SK-N-SH (cell line): ENCODE data around the gene STX1A. TPM values are rescaled to one million over a fixed set of nuclear protein-coding genes. Genes with fewer than 3 reads are reported as not detected.

ENCODE experiments used
- CTCF ChIA-PET: fragments of 300-600, 350-600 bp; formaldehyde crosslinking; extraction: SDS; loops from one replicate; lab custom pipeline; 2021; lab: Yijun Ruan, JAX
- POLR2A ChIA-PET: fragments of 350-600 bp; sonication (Branson Sonifier 250); formaldehyde crosslinking; extraction: SDS; loops from one replicate; lab custom pipeline; 2020; ENCODE audit warnings: antibody characterized with exemption, inconsistent platforms; lab: Yijun Ruan, JAX
- DNase-seq: peaks from one replicate; pipeline ENCODE4 v3.0.0; 2012
- H2AFZ ChIP-seq: fragments of 200-600 bp; sonication (generic); 2 replicates; pipeline ENCODE4 v1.8.1; 2016; ENCODE audit warnings: antibody characterized with exemption, mild to moderate bottlenecking, low read depth
- H3F3A ChIP-seq: fragments of 200-600 bp; sonication (generic); replicated peaks from 2 replicates; pipeline ENCODE3; 2016; ENCODE audit warnings: antibody characterized with exemption, mild to moderate bottlenecking; ENCODE audit not compliant: insufficient read depth
- H3K27ac ChIP-seq, 2 experiments: fragments of 200-500 bp in 1 of 2; fragments of 200-600 bp in 1 of 2; sonication (Bioruptor generic) in 1 of 2; sonication (generic), shearing (Covaris generic) in 1 of 2; 2 replicates each; pipeline versions ENCODE4 v1.5.1 to v1.6.1; 2014 to 2016; ENCODE audit warnings: low read depth in 2 of 2, inconsistent platforms in 1 of 2, low read length in 1 of 2, mild to moderate bottlenecking in 1 of 2, mixed read lengths in 1 of 2
- H3K27me3 ChIP-seq: fragments of 200-600 bp; sonication (generic), shearing (Covaris generic); 2 replicates; pipeline ENCODE4 v1.6.1; 2016; ENCODE audit warnings: mixed run types; ENCODE audit not compliant: insufficient read depth
- H3K36me3 ChIP-seq, 2 experiments: fragments of 200-500 bp in 1 of 2; fragments of 200-600 bp in 1 of 2; sonication (Bioruptor generic) in 1 of 2; sonication (generic) in 1 of 2; replicated peaks in 1 of 2; 2 replicates each; pipeline versions ENCODE3 to v1.5.1; 2014 to 2016; ENCODE audit warnings: low read length in 1 of 2, mild to moderate bottlenecking in 1 of 2; ENCODE audit not compliant: insufficient read depth in 2 of 2, control insufficient read depth in 1 of 2
- H3K4me1 ChIP-seq, 2 experiments: fragments of 200-500 bp in 1 of 2; fragments of 200-600 bp in 1 of 2; sonication (Bioruptor generic) in 1 of 2; sonication (generic), shearing (Covaris generic) in 1 of 2; 2 replicates each; pipeline versions ENCODE4 v1.5.1 to v1.6.1; 2014 to 2016; ENCODE audit warnings: low read depth in 1 of 2, low read length in 1 of 2, mixed run types in 1 of 2; ENCODE audit not compliant: insufficient read depth in 2 of 2, control insufficient read depth in 1 of 2
- H3K4me2 ChIP-seq: fragments of 200-600 bp; sonication (generic), shearing (Covaris generic); 2 replicates; pipeline ENCODE4 v1.6.1; 2017; ENCODE audit warnings: mixed run types
- H3K4me3 ChIP-seq, 2 experiments: fragments of 200-500 bp in 1 of 2; fragments of 200-600 bp in 1 of 2; sonication (Bioruptor generic) in 1 of 2; sonication (generic), shearing (Covaris generic) in 1 of 2; 2 replicates each; pipeline versions ENCODE4 v1.5.1 to v1.8.1; 2014 to 2016; ENCODE audit warnings: low read depth in 2 of 2, inconsistent platforms in 1 of 2, low read length in 1 of 2, mild to moderate bottlenecking in 1 of 2, mixed read lengths in 1 of 2, moderate library complexity in 1 of 2
- H3K79me2 ChIP-seq: fragments of 200-600 bp; sonication (generic); 2 replicates; pipeline ENCODE4 v1.8.1; 2017; ENCODE audit warnings: mild to moderate bottlenecking; ENCODE audit not compliant: insufficient read depth
- H3K9ac ChIP-seq: fragments of 200-600 bp; sonication (generic); 2 replicates; pipeline ENCODE4 v1.6.1; 2017; ENCODE audit warnings: mixed run types
- H3K9me2 ChIP-seq: fragments of 200-600 bp; sonication (generic); 2 replicates; pipeline ENCODE4 v1.6.1; 2017; ENCODE audit warnings: mixed run types
- H3K9me3 ChIP-seq: fragments of 200-600 bp; sonication (generic); 2 replicates; pipeline ENCODE4 v1.6.1; 2017; ENCODE audit warnings: mixed run types, mild to moderate bottlenecking, moderate library complexity
- H4K20me1 ChIP-seq: fragments of 200-600 bp; sonication (generic); 2 replicates; pipeline ENCODE4 v1.6.1; 2017; ENCODE audit warnings: mild to moderate bottlenecking, mixed run types; ENCODE audit not compliant: insufficient read depth
- ELF1 ChIP-seq: IDR thresholded peaks from 2 replicates; pipeline ENCODE4 v1.4.0; 2012
- EP300 ChIP-seq, 2 experiments: IDR thresholded peaks; 2 replicates each; pipeline versions ENCODE4 v1.4.0 to v1.6.1; 2012; ENCODE audit warnings: borderline replicate concordance in 1 of 2, low read depth in 1 of 2, low read length in 1 of 2
- EZH2phosphoT487 ChIP-seq: fragments of 200-600 bp; sonication (generic); IDR thresholded peaks from 2 replicates; pipeline ENCODE4 v1.6.1; 2017; ENCODE audit warnings: low read depth, mixed run types, mild to moderate bottlenecking, antibody characterized with exemption, moderate library complexity, borderline replicate concordance
- FOSL2 ChIP-seq: IDR thresholded peaks from 2 replicates; pipeline ENCODE4 v1.4.0; 2012; ENCODE audit warnings: low read depth, mild to moderate bottlenecking, moderate library complexity, borderline replicate concordance
- FOXM1 ChIP-seq: IDR thresholded peaks from 2 replicates; pipeline ENCODE4 v1.4.0; 2012; ENCODE audit warnings: low read depth, mild to moderate bottlenecking
- GABPA ChIP-seq: IDR thresholded peaks from 2 replicates; pipeline ENCODE4 v1.4.0; 2012; ENCODE audit warnings: low read depth, mild to moderate bottlenecking
- JUND ChIP-seq: IDR thresholded peaks from 2 replicates; pipeline ENCODE4 v1.4.0; 2012
- MXI1 ChIP-seq: IDR thresholded peaks from 2 replicates; pipeline ENCODE4 v1.6.1; 2012; ENCODE audit warnings: mild to moderate bottlenecking, low read depth, low read length, improper control_type of control experiment
- RCOR1 ChIP-seq: fragments of 150-350 bp; IDR thresholded peaks from 2 replicates; pipeline ENCODE4 v1.6.1; 2017; ENCODE audit warnings: antibody characterized with exemption, low read length
- RXRA ChIP-seq: IDR thresholded peaks from 2 replicates; pipeline ENCODE4 v1.4.0; 2012; ENCODE audit warnings: low read depth, mild to moderate bottlenecking, borderline replicate concordance
- SMC3 ChIP-seq: IDR thresholded peaks from 2 replicates; pipeline ENCODE4 v1.6.1; 2012; ENCODE audit warnings: low read depth, low read length, improper control_type of control experiment
- TEAD4 ChIP-seq: IDR thresholded peaks from 2 replicates; pipeline ENCODE4 v1.4.0; 2012; ENCODE audit warnings: mild to moderate bottlenecking, borderline replicate concordance; ENCODE audit not compliant: insufficient read depth
- WGBS: methylation state at CpG from one replicate; pipeline ENCODE4 v1.1.6; 2017; ENCODE audit warnings: low lambda C conversion rate; 5-methylcytosine and 5-hydroxymethylcytosine counted together
- polyA plus RNA-seq, 3 experiments: library from polyadenylated mRNA; depleted of rRNA; stranded (reverse); fragments of >200 nt; gene quantifications; 2 replicates each; pipeline ENCODE4 v1.2.3, GENCODE V29; 2012
- TF ChIP-seq, protein P1 (sequence below): fragments of 150-350 bp; IDR thresholded peaks from 2 replicates; pipeline ENCODE4 v1.6.1; 2017; ENCODE audit warnings: antibody characterized with exemption, low read length, low read depth, borderline replicate concordance
- TF ChIP-seq, protein P2 (sequence below): IDR thresholded peaks from 2 replicates; pipeline ENCODE4 v1.4.0; 2012; ENCODE audit warnings: low read depth, borderline replicate concordance
- TF ChIP-seq, protein P3 (sequence below): IDR thresholded peaks from 2 replicates; pipeline ENCODE4; 2012
- TF ChIP-seq, protein P4 (sequence below): fragments of 200-600 bp; sonication (generic); IDR thresholded peaks from 2 replicates; pipeline ENCODE4 v1.6.1; 2017; ENCODE audit warnings: antibody characterized with exemption, mild to moderate bottlenecking, moderate library complexity
- TF ChIP-seq, protein P5 (sequence below): IDR thresholded peaks from 2 replicates; pipeline ENCODE4 v1.4.0; 2012; ENCODE audit warnings: low read depth
- TF ChIP-seq, protein P6 (sequence below): fragments of 150-350 bp; IDR thresholded peaks from 2 replicates; pipeline ENCODE4 v1.6.1; 2016; ENCODE audit warnings: mild to moderate bottlenecking, low read depth, low read length

STX1A gene
- polyA plus RNA-seq, 1 of the 3 experiments (the other 2 are of a cell fraction): 91.1 TPM

DNA sequence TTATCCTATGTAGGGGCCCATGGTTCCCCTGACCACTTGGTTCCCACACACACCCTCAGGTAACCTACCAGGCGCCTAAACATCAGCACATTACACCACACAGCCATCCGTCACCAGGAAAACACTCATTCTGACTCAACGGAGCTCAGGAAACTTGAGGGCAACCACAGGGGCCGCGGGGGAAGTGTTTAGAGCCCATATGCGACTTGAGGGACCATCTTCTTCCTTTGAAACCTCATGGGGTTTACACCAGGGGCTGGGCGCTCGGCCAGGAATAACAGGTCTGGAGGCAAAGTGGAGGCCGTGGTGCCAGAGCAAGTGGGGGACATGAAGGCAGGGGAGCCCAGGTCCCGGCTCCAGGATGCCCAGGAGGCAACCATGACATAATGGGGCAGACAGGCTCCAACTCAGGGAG lies 1.5 kb downstream of the STX1A start (continued):
- TF ChIP-seq, protein P1, sequence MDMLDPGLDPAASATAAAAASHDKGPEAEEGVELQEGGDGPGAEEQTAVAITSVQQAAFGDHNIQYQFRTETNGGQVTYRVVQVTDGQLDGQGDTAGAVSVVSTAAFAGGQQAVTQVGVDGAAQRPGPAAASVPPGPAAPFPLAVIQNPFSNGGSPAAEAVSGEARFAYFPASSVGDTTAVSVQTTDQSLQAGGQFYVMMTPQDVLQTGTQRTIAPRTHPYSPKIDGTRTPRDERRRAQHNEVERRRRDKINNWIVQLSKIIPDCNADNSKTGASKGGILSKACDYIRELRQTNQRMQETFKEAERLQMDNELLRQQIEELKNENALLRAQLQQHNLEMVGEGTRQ: no peak
- TF ChIP-seq EZH2phosphoT487 (no peak), TEAD4 (peak; percentile 91), SMC3 (no peak), JUND (no peak; the same call in 1 of the 2 replicates)
- TF ChIP-seq, protein P2, sequence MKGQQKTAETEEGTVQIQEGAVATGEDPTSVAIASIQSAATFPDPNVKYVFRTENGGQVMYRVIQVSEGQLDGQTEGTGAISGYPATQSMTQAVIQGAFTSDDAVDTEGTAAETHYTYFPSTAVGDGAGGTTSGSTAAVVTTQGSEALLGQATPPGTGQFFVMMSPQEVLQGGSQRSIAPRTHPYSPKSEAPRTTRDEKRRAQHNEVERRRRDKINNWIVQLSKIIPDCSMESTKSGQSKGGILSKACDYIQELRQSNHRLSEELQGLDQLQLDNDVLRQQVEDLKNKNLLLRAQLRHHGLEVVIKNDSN: no peak

DNA sequence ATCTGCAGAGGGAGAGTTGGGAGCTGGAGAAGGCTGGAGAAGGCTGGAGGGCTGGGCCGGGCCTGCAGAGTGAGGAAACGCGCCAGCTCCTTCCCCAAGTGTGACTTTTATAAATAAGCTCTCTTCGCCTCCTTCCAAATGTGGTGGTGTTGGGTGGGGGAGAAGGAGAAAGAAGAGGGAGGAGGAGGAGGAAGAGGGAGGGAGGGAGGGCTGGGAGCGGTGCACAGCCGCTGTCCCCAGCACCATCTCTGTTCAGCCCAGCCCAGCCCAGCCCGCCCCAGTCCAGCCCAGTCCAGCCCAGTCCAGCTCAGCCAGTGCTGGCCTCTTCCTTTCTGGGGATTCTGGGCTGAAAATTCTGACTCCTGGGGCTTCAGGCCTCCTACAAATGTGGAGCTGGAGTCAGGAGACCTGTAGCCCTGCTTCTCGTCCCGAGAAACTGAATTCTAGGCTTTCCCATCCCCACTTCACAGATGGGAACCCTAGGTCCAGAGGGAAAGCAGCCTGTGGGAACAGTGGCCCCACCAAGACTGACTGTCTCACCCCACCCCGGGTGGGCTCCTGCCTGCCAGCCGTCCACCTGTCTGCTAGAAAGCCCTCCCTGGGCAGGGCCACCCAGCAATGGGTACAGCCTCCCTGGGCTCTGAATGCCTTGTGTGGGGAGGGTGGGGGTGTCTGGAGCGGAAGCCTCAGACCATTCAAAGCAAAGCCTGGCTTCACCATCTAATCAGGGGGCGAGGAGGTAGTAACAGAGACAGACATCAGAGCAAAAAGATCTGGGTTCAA lies 2.3 kb downstream of the STX1A start:
- no peak for DNase-seq
- ChIA-PET CTCF (interaction anchor here (0.8 to 3.4 kb wide), 8 partner anchors 9 to 110 kb away, joined by 3 to 20 read pairs (median 4); no protein-coding TSS in a partner anchor), POLR2A (no interaction called here)
- Histone ChIP-seq H3K4me2 (peak overlapping the region; percentile 99), H3K9me2 (no peaks in the 10 kb centered on the region), H3K4me1 (peaks cover 23 to 42% of the 10 kb centered on the region in 2 experiments; a peak in 3 of 4 replicates), H3K9me3 (no peaks in the 10 kb centered on the region), H3K4me3 (peak overlapping the region; percentile 75 to 87; a peak in 3 of 4 replicates), H3F3A (peaks cover 38% of the 10 kb centered on the region), H3K27ac (peak overlapping the region in 1 of 2 experiments; percentile 88; a peak in 2 of 4 replicates), H4K20me1 (peaks cover 60% of the 10 kb centered on the region), H2AFZ (no peak overlapping the region), H3K27me3 (no peaks in the 10 kb centered on the region), H3K9ac (peak overlapping the region; percentile 96), H3K79me2 (peaks cover 70% of the 10 kb centered on the region), H3K36me3 (peaks cover 2 to 39% of the 10 kb centered on the region in 2 experiments)
- TF ChIP-seq EP300 (IDR thresholded peaks at IDR 0.05; ENCODE audit: borderline replicate concordance in 1 of 2, low read depth in 1 of 2, low read length in 1 of 2) (no peak), ELF1 (no peak), FOSL2 (no peak), FOXM1 (no peak), RXRA (no peak), SMC3 (no peak), GABPA (no peak), RCOR1 (no peak), TEAD4 (no peak), MXI1 (no peak)
- TF ChIP-seq, protein P3, sequence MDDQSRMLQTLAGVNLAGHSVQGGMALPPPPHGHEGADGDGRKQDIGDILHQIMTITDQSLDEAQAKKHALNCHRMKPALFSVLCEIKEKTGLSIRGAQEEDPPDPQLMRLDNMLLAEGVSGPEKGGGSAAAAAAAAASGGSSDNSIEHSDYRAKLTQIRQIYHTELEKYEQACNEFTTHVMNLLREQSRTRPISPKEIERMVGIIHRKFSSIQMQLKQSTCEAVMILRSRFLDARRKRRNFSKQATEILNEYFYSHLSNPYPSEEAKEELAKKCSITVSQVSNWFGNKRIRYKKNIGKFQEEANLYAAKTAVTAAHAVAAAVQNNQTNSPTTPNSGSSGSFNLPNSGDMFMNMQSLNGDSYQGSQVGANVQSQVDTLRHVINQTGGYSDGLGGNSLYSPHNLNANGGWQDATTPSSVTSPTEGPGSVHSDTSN: no peak
- TF ChIP-seq, protein P4, sequence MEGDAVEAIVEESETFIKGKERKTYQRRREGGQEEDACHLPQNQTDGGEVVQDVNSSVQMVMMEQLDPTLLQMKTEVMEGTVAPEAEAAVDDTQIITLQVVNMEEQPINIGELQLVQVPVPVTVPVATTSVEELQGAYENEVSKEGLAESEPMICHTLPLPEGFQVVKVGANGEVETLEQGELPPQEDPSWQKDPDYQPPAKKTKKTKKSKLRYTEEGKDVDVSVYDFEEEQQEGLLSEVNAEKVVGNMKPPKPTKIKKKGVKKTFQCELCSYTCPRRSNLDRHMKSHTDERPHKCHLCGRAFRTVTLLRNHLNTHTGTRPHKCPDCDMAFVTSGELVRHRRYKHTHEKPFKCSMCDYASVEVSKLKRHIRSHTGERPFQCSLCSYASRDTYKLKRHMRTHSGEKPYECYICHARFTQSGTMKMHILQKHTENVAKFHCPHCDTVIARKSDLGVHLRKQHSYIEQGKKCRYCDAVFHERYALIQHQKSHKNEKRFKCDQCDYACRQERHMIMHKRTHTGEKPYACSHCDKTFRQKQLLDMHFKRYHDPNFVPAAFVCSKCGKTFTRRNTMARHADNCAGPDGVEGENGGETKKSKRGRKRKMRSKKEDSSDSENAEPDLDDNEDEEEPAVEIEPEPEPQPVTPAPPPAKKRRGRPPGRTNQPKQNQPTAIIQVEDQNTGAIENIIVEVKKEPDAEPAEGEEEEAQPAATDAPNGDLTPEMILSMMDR: no peak
- TF ChIP-seq, protein P5, sequence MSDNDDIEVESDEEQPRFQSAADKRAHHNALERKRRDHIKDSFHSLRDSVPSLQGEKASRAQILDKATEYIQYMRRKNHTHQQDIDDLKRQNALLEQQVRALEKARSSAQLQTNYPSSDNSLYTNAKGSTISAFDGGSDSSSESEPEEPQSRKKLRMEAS: no peak
- TF ChIP-seq, protein P2: no peak
- TF ChIP-seq, protein P1: no peak
- TF ChIP-seq, protein P6, sequence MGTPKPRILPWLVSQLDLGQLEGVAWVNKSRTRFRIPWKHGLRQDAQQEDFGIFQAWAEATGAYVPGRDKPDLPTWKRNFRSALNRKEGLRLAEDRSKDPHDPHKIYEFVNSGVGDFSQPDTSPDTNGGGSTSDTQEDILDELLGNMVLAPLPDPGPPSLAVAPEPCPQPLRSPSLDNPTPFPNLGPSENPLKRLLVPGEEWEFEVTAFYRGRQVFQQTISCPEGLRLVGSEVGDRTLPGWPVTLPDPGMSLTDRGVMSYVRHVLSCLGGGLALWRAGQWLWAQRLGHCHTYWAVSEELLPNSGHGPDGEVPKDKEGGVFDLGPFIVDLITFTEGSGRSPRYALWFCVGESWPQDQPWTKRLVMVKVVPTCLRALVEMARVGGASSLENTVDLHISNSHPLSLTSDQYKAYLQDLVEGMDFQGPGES: no peak
- WGBS: 77% methylated on average over 13 of the region's 13 CpGs
